Breast epithelium (tissue), 4 donors: ENCODE data around the gene DGKA. TPM values are rescaled to one million over a fixed set of nuclear protein-coding genes. Genes with fewer than 3 reads are reported as not detected.

Experiments used
- DNase-seq, 2 donors: peaks; one replicate each; pipeline ENCODE4 v3.0.0-alpha.2; 2019; ENCODE audit warnings: low spot score in 2 of 2
- H3K27ac ChIP-seq, 2 donors: fragments of 200-600 bp; sonication (generic) in 1 of 2; one replicate each; pipeline ENCODE4 v1.5.1; 2016 to 2019; ENCODE audit warnings: mild to moderate bottlenecking in 1 of 2
- H3K27me3 ChIP-seq, 2 donors: fragments of 200-600 bp; sonication (generic) in 1 of 2; one replicate each; pipeline versions ENCODE4 v1.5.1 to v1.6.0; 2017 to 2019; ENCODE audit warnings: control low read depth in 1 of 2, mild to moderate bottlenecking in 1 of 2
- H3K36me3 ChIP-seq: fragments of 200-600 bp; one replicate; pipeline ENCODE4 v1.5.1; 2019
- H3K4me1 ChIP-seq, 2 donors: fragments of 200-600 bp; sonication (generic); one replicate each; pipeline ENCODE4 v1.5.1; 2016 to 2019; ENCODE audit warnings: control low read depth in 1 of 2
- H3K4me3 ChIP-seq, 3 donors: fragments of 200-600 bp; sonication (generic); 1 replicate in 2 of 3; 2 replicates in 1 of 3; pipeline ENCODE4 v1.5.1; 2016 to 2019; ENCODE audit warnings: mild to moderate bottlenecking in 3 of 3, moderate library complexity in 2 of 3
- H3K9me3 ChIP-seq, 2 donors: fragments of 200-600 bp; sonication (generic) in 1 of 2; one replicate each; pipeline ENCODE4 v1.5.1; 2016 to 2019; ENCODE audit warnings: control low read depth in 1 of 2
- POLR2A ChIP-seq: fragments of 450-650 bp; IDR thresholded peaks from one replicate; pipeline ENCODE4 v1.6.1; 2016; ENCODE audit warnings: antibody characterized with exemption, mild to moderate bottlenecking, moderate library complexity
- POLR2AphosphoS5 ChIP-seq, 3 donors: sonication (generic); formaldehyde crosslinking; IDR thresholded peaks; one replicate each; pipeline ENCODE4 v1.6.1; 2017; ENCODE audit warnings: antibody characterized with exemption in 3 of 3
- intact Hi-C: fragments of 100-400 bp; cut with DNase I; formaldehyde crosslinking; loops from one replicate; pipeline ENCODE4 v1.15.1; 2023; ENCODE audit warnings: low total_unique reads
- total RNA-seq, 3 donors: library from RNA; depleted of rRNA; stranded (reverse); fragments of >200 nt; gene quantifications; one replicate each; pipeline ENCODE4 v1.1.0, GENCODE V29; 2016
- TF ChIP-seq, protein P1 (sequence below), 3 donors: fragments of 450-650 bp; IDR thresholded peaks; one replicate each; pipeline ENCODE4 v1.5.1; 2016 to 2017; ENCODE audit warnings: antibody characterized with exemption in 3 of 3, mild to moderate bottlenecking in 3 of 3, moderate library complexity in 3 of 3

The DGKA gene
- total RNA-seq, 3 donors from 2014 or later = 25.1 to 50.5 (median 44.2) TPM

DNA sequence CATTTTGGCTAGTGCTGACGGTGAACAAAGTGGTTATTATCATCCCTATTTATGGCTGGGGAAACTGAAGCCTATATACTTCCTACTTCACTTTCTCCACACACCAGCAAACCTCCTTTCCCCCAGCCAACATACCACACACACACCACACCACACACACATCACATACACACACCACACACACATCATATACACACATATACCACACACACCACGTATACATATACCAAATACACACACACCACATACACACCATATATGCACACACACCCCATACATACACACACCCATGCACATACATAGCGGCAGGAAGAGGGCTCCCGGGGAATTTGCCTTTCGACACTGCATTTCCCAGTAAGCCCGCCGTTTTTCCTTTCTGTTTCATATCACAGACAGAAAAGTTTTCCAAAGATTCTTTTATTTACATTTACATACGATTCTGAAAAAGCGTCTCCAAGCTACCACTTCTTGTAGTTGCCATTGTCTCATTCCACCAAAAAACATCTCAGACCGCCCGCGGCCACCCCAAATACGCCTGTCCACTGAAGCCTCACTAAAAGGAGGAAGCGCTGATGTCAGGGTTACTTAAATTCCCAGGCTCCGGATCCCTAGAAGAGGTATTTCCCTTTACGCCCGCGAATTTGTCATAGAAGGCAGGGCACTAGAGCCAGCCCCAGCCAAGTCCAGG is 42.1 kb downstream of the DGKA start:
- H3K36me3 ChIP-seq = no peaks in the 10 kb centered on the region
- no peaks in the 10 kb centered on the region for H3K4me1 ChIP-seq
- peak overlapping the region; percentile 97 to 98 for H3K27ac ChIP-seq
- peak overlapping the region; percentile 56 to 97 (median 71) for H3K4me3 ChIP-seq
- TF ChIP-seq, protein P1, sequence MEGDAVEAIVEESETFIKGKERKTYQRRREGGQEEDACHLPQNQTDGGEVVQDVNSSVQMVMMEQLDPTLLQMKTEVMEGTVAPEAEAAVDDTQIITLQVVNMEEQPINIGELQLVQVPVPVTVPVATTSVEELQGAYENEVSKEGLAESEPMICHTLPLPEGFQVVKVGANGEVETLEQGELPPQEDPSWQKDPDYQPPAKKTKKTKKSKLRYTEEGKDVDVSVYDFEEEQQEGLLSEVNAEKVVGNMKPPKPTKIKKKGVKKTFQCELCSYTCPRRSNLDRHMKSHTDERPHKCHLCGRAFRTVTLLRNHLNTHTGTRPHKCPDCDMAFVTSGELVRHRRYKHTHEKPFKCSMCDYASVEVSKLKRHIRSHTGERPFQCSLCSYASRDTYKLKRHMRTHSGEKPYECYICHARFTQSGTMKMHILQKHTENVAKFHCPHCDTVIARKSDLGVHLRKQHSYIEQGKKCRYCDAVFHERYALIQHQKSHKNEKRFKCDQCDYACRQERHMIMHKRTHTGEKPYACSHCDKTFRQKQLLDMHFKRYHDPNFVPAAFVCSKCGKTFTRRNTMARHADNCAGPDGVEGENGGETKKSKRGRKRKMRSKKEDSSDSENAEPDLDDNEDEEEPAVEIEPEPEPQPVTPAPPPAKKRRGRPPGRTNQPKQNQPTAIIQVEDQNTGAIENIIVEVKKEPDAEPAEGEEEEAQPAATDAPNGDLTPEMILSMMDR (IDR thresholded peaks at IDR 0.05) = no peak
- peak in 2 of 3 donors; percentile 64 to 80 for TF ChIP-seq POLR2AphosphoS5 (IDR thresholded peaks at IDR 0.05)
- peak; percentile 51 for TF ChIP-seq POLR2A
- no peaks in the 10 kb centered on the region for H3K9me3 ChIP-seq
- intact Hi-C loops = loop anchor here (10.0 kb wide), 1 partner anchor 1132 kb away; no protein-coding TSS in a partner anchor
- H3K27me3 ChIP-seq = no peaks in the 10 kb centered on the region
- DNase-seq = no peak

DNA sequence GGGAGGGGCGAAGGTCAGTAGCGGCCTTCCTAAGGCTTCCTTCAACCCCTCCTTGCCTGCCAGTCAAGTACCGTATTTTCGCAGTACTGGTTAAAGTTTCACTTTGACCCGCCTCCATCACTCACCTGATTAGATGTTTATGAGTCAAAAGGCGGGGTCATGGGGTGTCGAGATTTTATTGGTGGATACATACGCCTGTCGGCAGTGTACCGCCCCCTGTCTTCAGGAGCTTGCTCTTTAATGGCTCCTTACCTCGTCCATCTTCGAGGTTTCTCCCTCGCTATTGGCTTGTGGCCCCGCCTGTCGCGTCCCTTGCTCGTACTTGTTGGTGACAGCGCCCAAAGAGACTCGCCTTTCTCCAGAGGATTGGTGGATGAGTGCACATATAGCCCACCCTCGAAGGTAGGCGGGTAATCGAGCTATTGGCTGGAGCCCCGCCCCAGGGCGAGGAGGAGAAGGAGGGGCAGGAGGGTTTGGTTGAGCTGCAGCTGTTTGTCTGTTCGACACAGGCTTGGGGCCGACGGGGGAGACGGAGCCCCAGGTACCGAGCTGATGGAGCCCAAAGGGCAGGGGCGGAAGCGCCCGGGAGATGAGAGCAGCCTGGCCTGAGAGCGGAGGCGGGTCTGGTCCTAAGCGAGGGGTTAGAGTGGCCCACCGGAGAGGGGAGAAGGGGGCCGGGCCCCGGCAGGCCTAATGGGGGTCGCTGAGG is 42.8 kb downstream of the DGKA start, which contains the start of gene RAB5B:
Gene RAB5B (plus strand): TSS at position 480 of the 709 bp plus-strand sequence. CDS start 12,883 bp downstream, outside the sequence.
- Histone ChIP-seq H3K4me1 (no peaks in the 10 kb centered on the region), H3K36me3 (no peaks in the 10 kb centered on the region), H3K27me3 (no peaks in the 10 kb centered on the region), H3K27ac (peak within 1 kb of the TSS; percentile 97 to 98), H3K4me3 (peak within 1 kb of the TSS; percentile 83 to 97 (median 96)), H3K9me3 (no peaks in the 10 kb centered on the region)
- TF ChIP-seq, protein P1 (IDR thresholded peaks at IDR 0.05) = peak in 1 of 3 donors; percentile 10
- TF ChIP-seq POLR2A (peak; percentile 94), POLR2AphosphoS5 (IDR thresholded peaks at IDR 0.05) (peak; percentile 90 to 99 (median 91))
- intact Hi-C loops = loop anchor here (10.0 kb wide), 1 partner anchor 1131 kb away; no protein-coding TSS in a partner anchor
- DNase-seq = peak; percentile 99 to 100

DNA sequence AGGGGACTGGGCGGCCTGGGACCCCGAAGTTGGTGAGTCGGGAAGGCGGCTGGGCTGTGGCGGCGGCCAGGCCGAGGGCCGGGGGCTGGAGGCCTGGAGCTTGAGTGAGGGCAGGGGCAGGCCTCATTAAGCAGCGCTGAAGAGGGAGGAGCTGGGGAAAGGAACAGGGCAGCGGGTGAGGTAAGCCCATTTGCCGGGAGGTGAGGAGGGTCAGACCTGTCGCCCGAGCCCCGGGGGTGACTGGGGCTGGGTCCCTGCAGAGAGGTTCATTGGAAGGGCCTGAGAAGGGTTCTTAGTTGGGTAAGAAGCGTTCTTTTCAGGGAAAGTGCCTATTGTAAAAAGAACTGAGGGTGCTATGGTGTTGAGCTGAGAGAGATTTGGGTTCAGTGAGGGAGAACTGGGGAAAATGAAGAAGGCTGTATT is 43.4 kb downstream of the DGKA start:
- H3K4me1 ChIP-seq = no peaks in the 10 kb centered on the region

DNA sequence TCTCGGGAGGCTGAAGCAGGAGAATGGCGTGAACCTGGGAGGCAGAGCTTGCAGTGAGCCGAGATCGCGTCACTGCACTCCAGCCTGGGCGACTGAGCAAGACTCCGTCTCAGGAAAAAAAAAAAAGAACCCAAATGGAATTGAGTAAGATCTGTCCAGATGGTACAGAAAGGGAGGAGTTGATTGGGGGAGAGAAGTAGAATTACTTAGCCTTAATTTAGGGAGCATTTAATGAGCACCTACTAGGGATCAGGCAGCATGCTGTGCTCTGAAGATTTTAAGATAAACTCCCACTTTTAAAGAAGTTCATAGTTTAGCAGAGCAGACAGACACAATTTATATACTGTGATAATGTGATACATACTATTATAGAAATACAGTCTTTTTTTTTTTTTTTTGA is 47.4 kb downstream of the DGKA start:
- TF ChIP-seq, protein P1 (IDR thresholded peaks at IDR 0.05) = no peak
- no peak for TF ChIP-seq POLR2A
- intact Hi-C loops = loop anchor here (10.0 kb wide), 1 partner anchor 1126 kb away; no protein-coding TSS in a partner anchor

More for the DNA sequence above, 43.4 kb downstream of the DGKA start:
- intact Hi-C loops = loop anchor here (10.0 kb wide), 1 partner anchor 1130 kb away; no protein-coding TSS in a partner anchor
- H3K4me3 ChIP-seq = peak overlapping the region; percentile 83 to 97 (median 96)
- H3K27me3 ChIP-seq = no peaks in the 10 kb centered on the region
- H3K27ac ChIP-seq = peak overlapping the region; percentile 96 to 98
- TF ChIP-seq POLR2A (no peak), POLR2AphosphoS5 (IDR thresholded peaks at IDR 0.05) (peak in 1 of 3 donors; percentile 9)
- TF ChIP-seq, protein P1 (IDR thresholded peaks at IDR 0.05) = no peak
- peak; percentile 61 to 63 for DNase-seq
- H3K36me3 ChIP-seq = no peaks in the 10 kb centered on the region
- H3K9me3 ChIP-seq = no peaks in the 10 kb centered on the region

More for the DNA sequence above, 47.4 kb downstream of the DGKA start:
- no peaks in the 10 kb centered on the region for H3K4me1 ChIP-seq
- no peaks in the 10 kb centered on the region for H3K36me3 ChIP-seq
- H3K9me3 ChIP-seq = no peaks in the 10 kb centered on the region
- no peaks in the 10 kb centered on the region for H3K27me3 ChIP-seq
- DNase-seq = no peak
- H3K4me3 ChIP-seq = no peak overlapping the region
- H3K27ac ChIP-seq = no peak overlapping the region
